ENCODE results near the gene CEP83. TPM values are rescaled to one million over a fixed set of nuclear protein-coding genes. Genes with fewer than 3 reads are reported as not detected.
"Not testable (repeated sequence)": the region's sequence is repeated elsewhere in the genome, so short reads cannot be mapped to it uniquely, and the experiment has no call there.

Gene CEP83
- total and polyA plus RNA-seq, 2 donors (not counting 1 experiment from before 2014, with no cell fraction given): 4.0 to 24.8 TPM

- intact Hi-C loops (cut with micrococcal nuclease): no loop called here
- H3K4me1 Mint-ChIP-seq: peaks cover 11% of the 10 kb centered on the region
- peaks cover 6 to 16% of the 10 kb centered on the region in 2 experiments for H3K36me3 ChIP-seq (replicated peaks in 1 of 2; ENCODE audit: control extremely low read depth in 1 of 2, control insufficient read depth in 1 of 2, extremely low read depth in 1 of 2, insufficient read depth in 2 of 2, low read length in 1 of 2)
- H3K27me3 ChIP-seq (replicated peaks in 1 of 4; ENCODE audit: control extremely low read depth in 1 of 4, control insufficient read depth in 3 of 4, insufficient read depth in 4 of 4, low read length in 3 of 4): no peaks in the 10 kb centered on the region
- no peak overlapping the region for H3K4me3 ChIP-seq (ENCODE audit: control extremely low read depth in 1 of 5, extremely low read depth in 1 of 5, insufficient read depth in 1 of 5, low read depth in 2 of 5, low read length in 4 of 5)
- no peak overlapping the region for H2AFZ ChIP-seq (ENCODE audit: insufficient read depth, low read depth, low read length, poor library complexity, severe bottlenecking)
- H3K27ac ChIP-seq (ENCODE audit: low read length in 2 of 2): no peak overlapping the region
- CTCF ChIA-PET: no interaction called here
- ATAC-seq (ENCODE audit: low read depth) (no peak), DNase-seq (no peak)
- no CpG with 5 or more reads among the region's 2 CpGs for WGBS (ENCODE audit: insufficient coverage)
- no peak overlapping the region for H3K27ac Mint-ChIP-seq
- no peaks in the 10 kb centered on the region for H3K27me3 Mint-ChIP-seq
- no peak overlapping the region for H3K4me3 Mint-ChIP-seq
- peaks cover 5 to 18% (median 16%) of the 10 kb centered on the region in 3 donors for H3K9me3 ChIP-seq (ENCODE audit: control extremely low read depth in 1 of 3, control insufficient read depth in 2 of 3, insufficient read depth in 1 of 3, low read length in 2 of 3)
- peaks cover 5% of the 10 kb centered on the region for H3K79me2 ChIP-seq (ENCODE audit: control insufficient read depth, insufficient read depth, low read length)
- H3K9me3 Mint-ChIP-seq (ENCODE audit: insufficient read depth): peaks cover 14% of the 10 kb centered on the region
- H3K4me2 ChIP-seq (replicated peaks; ENCODE audit: low read depth, low read length, poor library complexity, severe bottlenecking): no peak overlapping the region
- H3K9ac ChIP-seq (ENCODE audit: low read length): no peak overlapping the region
- TF ChIP-seq EZH2 (IDR thresholded peaks at IDR 0.05; ENCODE audit: borderline replicate concordance, insufficient read depth, low read depth, low read length, poor library complexity, severe bottlenecking) (no peak), CTCF (IDR thresholded peaks at IDR 0.05) (no peak)
- POLR2A ChIA-PET: no interaction called here
- H4K20me1 ChIP-seq (ENCODE audit: control insufficient read depth, insufficient read depth, low read length, poor library complexity, severe bottlenecking): no peaks in the 10 kb centered on the region
- peaks cover 7 to 13% of the 10 kb centered on the region in 2 donors for H3K4me1 ChIP-seq (ENCODE audit: control insufficient read depth in 2 of 2, insufficient read depth in 2 of 2, low read length in 2 of 2)
Observed at GRCh38 chr12:94401326-94401725, 58.3 kb downstream of the CEP83 start.

- H3K27ac Mint-ChIP-seq; DNase-seq; H3K4me3 Mint-ChIP-seq; H3K27ac ChIP-seq (ENCODE audit: low read length in 2 of 2); ATAC-seq (ENCODE audit: low read depth); H3K9ac ChIP-seq (ENCODE audit: low read length); intact Hi-C loops (cut with micrococcal nuclease); H3K27me3 ChIP-seq (replicated peaks in 1 of 4; ENCODE audit: control extremely low read depth in 1 of 4, control insufficient read depth in 3 of 4, insufficient read depth in 4 of 4, low read length in 3 of 4); H3K79me2 ChIP-seq (ENCODE audit: control insufficient read depth, insufficient read depth, low read length); H3K4me1 ChIP-seq (ENCODE audit: control insufficient read depth in 2 of 2, insufficient read depth in 2 of 2, low read length in 2 of 2); H2AFZ ChIP-seq (ENCODE audit: insufficient read depth, low read depth, low read length, poor library complexity, severe bottlenecking); H3K27me3 Mint-ChIP-seq; POLR2A ChIA-PET; H4K20me1 ChIP-seq (ENCODE audit: control insufficient read depth, insufficient read depth, low read length, poor library complexity, severe bottlenecking); H3K4me1 Mint-ChIP-seq; H3K4me3 ChIP-seq (ENCODE audit: control extremely low read depth in 1 of 5, extremely low read depth in 1 of 5, insufficient read depth in 1 of 5, low read depth in 2 of 5, low read length in 4 of 5); H3K4me2 ChIP-seq (replicated peaks; ENCODE audit: low read depth, low read length, poor library complexity, severe bottlenecking); CTCF ChIA-PET: not testable (repeated sequence)
- Histone ChIP-seq H3K9me3 (ENCODE audit: control extremely low read depth in 1 of 3, control insufficient read depth in 2 of 3, insufficient read depth in 1 of 3, low read length in 2 of 3) (peaks cover 5 to 20% (median 18%) of the 10 kb centered on the region in 3 donors), H3K36me3 (replicated peaks in 1 of 2; ENCODE audit: control extremely low read depth in 1 of 2, control insufficient read depth in 1 of 2, extremely low read depth in 1 of 2, insufficient read depth in 2 of 2, low read length in 1 of 2) (peaks cover 6 to 16% of the 10 kb centered on the region in 2 experiments)
- H3K9me3 Mint-ChIP-seq (ENCODE audit: insufficient read depth): peaks cover 17% of the 10 kb centered on the region
- no CpG with 5 or more reads among the region's 5 CpGs for WGBS (ENCODE audit: insufficient coverage)
Observed at GRCh38 chr12:94398685-94399084, 61.0 kb downstream of the CEP83 start.
